GM21825 (cell line): ENCODE measurements around the gene KATNAL2.
"Not testable (repeated sequence)": the region's sequence is repeated elsewhere in the genome, so short reads cannot be mapped to it uniquely, and the experiment has no call there.

ENCODE experiments used
- ATAC-seq: cut with Tn5 transposase; IDR thresholded peaks from one replicate; pipeline ENCODE4 v1.9.1; 2021; ENCODE audit warnings: mild to moderate bottlenecking, moderate library complexity; ENCODE audit not compliant: unreplicated experiment

Gene KATNAL2

GRCh38 chr18:47029684-47030353 is 112.4 kb downstream of the KATNAL2 start:
- not testable (repeated sequence) for ATAC-seq

DNA sequence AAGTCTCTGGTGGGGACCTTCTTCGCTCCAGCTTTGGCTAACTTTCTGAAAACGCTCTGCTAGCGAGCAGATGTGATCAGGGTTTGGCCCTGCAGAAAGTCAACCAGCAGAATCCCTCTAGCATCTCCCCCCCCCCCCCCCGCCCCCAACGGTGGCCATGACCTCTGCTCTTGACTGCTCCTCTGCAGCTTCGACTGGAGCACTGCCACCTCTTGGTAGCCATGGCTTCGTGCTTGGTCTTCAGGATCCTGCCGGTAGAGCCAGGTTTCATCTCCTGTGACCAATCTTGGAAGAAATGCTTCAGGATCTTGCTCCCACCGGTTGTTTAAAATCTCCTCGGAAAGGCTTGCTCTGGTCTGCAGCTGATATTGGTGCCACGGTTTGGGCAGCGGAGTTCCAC is 113.5 kb downstream of the KATNAL2 start:
- ATAC-seq = not testable (repeated sequence)

DNA sequence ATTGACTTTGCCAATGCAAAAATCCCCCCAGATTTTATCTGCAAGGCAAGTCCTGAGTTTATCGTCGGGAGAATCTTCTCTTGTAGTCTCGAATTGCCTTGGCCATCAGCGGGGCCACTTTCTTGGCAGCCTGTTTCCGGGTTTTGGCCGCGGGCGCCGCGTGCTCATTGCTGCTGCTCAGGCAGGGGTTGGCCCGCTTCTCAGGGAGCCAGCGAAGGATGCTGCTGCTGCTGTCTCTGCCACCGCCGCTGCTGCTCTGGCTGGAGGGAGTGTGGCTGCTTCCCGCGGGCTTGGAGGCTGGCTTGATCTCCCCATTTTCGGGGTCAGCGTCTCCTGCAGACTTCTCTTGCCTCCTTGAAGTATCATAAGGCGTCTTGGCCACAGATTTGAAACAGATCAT is 115.5 kb downstream of the KATNAL2 start:
- no peak for ATAC-seq

DNA sequence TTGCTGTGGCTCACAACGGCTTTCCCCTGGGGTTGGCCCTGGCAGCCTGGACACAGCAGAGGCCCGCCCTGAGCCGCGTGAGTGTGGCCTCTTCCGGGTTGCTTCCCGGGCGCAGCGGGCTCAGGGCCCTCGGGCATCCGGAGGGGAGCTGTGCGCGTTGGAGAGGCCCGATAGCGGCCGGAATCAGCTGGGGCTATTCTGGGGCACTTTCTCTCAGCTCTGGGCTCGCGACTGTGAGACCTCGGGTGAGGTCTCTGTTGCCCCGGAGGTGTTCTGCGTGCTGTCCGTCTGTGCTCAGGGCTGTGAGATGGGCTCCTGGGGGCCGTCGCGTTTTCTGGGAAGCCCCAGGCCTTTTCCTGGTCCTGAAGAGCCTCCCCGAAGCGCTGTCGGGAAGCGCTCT is 117.2 kb downstream of the KATNAL2 start:
- ATAC-seq = not testable (repeated sequence)

DNA sequence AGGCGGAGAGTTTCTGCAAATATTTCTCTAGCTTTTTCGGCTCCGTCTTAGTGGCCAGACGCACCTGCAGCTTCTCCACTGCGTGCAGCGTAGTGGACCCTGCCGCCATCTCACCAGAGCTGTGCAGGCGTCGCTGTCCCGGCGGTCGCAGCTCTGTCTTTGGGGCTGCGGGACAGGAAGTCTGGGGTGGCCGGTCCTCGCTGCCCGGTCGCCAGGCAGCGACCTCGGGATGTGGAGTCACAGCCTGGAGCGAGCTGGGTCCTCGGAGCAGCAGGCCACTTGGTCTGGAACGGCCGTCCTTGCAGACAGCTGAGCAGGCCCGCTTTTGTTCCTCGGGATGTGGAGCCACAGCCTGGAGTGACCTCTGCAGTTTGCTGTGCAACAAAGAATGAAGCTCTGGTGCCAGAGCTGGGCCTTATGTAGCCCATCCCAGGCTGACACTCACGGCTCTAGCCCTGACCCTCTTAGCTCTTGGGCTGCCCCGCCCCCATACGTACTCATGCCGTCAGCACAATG is 117.8 kb downstream of the KATNAL2 start, which contains the start of gene ELOA2:
Gene ELOA2, minus strand, starts transcription at position 466 of the 516 bp plus-strand sequence. Its CDS starts 357 bp downstream, at position 109.
- no peak for ATAC-seq

DNA sequence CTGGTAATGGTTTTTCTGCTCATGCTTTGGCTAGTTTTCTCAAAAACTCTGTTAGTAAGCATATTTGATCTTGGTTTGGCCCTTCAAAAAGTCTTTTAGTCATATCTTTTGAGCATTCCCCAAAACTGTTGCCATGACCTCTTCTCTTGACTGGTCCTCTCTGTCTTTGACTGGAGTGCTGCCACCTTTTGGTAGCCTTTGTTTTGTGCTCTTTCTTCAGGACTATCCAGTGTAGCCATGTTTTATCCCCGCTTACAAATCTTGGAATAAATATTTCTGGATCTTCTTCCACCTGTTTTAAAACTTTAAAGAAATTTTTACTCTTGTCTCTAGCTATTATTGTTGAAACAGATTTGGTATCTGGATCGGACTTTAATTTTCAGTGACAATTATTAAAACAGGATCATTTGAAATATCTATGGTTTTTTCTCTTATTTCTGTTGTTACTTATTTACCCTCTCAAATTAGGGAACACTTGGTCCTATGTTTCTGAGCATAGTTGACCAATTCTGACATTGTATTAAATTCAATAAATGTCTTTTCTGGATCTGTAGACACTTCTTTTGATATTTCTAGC is 119.0 kb downstream of the KATNAL2 start:
- ATAC-seq = no peak

DNA sequence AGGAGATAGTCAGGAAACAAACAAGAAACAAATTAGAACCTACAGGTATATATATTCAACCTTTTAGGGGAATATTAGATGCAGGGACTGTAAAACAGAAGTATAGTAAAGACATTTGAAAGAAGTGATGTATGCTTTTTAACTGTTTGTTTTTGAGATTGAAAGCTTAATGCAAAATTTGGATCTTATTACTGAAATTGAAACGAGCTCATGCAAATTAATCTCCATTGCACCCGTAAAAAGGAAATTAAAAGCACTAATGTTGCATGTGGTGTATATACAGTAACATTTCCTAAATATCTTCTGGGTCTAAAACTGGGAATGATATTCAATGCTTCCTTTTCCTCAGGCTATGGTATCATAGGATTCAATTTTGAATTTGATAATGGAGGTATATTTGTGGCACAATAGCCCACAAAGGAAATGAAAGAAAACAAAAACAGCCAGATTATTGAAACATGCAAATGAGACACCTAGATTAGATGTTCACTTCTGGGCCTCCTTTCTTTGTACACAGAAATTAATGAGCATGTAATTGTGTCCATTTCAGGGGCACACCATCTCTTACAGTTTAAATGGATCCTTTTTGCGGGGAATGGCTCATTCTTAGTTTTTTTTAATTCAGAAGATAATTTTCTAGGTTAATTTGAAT is 119.7 kb downstream of the KATNAL2 start:
- no peak for ATAC-seq

DNA sequence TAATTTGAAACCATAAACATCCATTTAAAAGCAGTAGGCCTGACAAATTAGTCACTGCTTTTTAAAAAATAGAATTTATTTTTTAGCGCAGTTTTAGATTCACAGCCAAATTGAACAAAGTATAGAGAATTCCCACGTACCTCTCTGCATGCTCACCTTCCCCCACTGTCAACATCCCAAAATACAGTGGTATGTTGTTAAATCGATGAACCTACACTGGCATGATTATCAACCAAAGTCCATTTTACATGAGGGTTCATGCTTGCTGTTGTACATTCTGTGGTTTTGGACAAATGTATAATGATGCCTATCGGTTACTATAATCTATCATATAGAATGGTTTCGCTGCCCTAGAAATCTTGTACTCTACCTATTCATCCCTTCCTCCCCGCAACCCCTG is 123.6 kb downstream of the KATNAL2 start:
- ATAC-seq = no peak

DNA sequence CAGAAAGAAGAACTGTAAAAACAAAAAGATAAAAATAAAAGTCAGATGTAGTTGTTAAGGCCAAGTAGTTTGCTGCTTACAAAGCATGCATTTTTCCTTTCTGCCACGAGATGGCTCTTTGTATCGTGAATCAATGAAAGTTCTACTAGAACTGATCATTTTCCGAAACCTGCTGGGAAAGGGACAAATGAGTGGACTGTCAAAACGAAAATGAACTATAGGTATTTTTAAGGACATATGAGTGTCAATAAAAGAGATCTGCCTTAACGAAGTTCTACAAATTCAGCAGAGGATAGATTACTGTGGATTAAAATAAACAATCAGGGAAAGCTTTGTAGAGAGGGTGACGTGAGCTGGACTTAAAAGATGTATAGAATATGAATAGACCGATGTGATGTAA is 133.1 kb downstream of the KATNAL2 start:
- no peak for ATAC-seq

GRCh38 chr18:47054369-47054768 is 137.0 kb downstream of the KATNAL2 start:
- no peak for ATAC-seq

- ATAC-seq = no peak
Measured at GRCh38 chr18:47062471-47062870, 145.1 kb downstream of the KATNAL2 start.

GRCh38 chr18:47063096-47063495 is 145.7 kb downstream of the KATNAL2 start:
- no peak for ATAC-seq

- no peak for ATAC-seq
Measured at GRCh38 chr18:47067648-47068047, 150.2 kb downstream of the KATNAL2 start.

- ATAC-seq = no peak
Measured at GRCh38 chr18:47075098-47075883, 157.9 kb downstream of the KATNAL2 start.

- no peak for ATAC-seq
Measured at GRCh38 chr18:47077111-47077510, 159.7 kb downstream of the KATNAL2 start.

GRCh38 chr18:47080872-47081271 is 163.5 kb downstream of the KATNAL2 start:
- no peak for ATAC-seq

DNA sequence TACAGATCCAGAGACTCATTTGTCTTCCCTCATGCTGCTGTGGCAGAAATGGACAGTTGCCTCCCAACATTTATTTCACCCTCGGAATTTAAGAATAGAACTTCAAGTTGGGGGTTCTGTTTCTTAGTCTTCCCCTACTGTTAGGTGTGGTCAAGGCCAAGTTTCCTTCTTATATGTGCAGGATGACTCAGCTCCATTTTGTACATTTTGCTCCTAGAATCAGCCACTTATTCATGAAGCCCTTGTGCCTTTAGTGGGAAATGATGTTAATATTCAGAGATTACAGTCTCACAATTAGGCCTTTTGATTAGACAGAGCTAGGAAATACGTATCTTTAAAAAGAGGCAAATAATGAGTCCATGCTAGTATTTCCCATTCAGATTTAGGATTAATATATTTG is 164.2 kb downstream of the KATNAL2 start:
- ATAC-seq = no peak

DNA sequence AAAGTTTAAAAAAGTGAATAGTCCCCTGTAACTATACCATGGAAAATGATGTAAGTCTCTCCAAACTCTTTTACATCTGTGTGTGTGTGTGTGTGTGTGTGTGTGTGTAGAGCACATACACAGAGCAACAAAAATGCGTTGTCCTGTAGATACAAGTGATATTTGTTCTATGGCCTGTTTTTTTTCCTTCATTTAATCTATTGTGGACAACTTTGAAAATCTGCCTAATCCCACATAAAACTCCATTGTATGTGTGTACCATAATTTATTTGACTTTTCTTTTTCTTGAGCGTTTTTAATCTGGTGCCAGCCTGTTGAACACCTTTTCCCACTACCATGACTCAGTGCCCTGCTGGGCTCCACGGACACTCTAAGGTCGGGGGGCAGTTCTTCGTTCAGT is 170.3 kb downstream of the KATNAL2 start:
- no peak for ATAC-seq

DNA sequence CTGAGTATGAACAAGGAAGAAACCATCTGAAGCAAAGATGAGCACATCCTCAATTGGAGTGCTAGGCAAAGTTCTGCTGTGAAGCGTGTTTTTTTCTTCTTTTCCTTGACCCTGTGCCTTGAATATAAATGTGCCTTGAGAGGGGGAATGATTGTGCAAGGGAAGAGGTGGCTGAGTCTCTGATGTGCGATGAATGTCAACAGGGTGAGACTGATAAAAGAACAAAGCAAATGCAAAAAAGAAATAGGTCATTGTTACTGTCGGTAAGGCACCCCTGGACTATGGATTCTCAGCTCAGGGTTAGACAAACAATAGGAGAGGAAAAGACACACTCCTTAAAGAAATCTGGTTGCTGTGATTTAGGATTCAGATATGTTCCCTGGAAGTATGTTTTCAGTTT is 178.4 kb downstream of the KATNAL2 start:
- ATAC-seq = no peak

DNA sequence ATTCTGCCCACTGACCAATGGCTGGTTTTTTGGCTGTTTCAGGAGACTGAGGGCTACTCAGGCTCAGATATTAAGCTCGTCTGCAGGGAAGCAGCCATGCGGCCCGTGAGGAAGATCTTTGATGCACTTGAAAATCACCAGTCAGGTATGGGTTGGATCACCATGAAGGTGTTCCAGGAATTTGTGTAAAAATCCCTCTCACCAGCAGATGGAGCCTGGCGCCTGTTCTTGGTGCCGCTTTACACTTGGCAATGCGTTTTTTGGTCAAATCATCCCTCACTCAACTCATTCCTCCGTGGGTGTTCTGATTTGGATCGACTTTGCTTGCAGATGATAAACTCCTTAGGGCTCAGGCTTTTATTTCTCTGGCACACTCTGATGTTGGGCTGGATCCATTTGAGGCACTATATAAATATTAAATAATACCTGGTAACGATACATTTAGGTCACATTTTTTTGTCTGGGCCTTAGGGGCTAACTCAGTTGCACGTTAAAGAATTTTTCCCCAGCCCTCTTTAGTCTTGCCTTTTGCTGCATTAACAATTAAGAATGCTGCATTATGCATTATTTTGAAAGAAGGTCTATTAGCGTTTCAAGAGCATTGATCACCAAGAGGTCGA is 182.9 kb downstream of the KATNAL2 start:
- peak; percentile 69 for ATAC-seq

- ATAC-seq = no peak
Measured at GRCh38 chr18:47108373-47108772, 191.0 kb downstream of the KATNAL2 start.
